Activated T-cell treated with anti-CD3 and anti-CD28 coated beads, Interleukin-2, amount 50 U/mL, for 1 hour (primary cell): ENCODE data around the gene CFAP46.

Experiments used
- DNase-seq: peaks from one replicate; pipeline ENCODE4 v3.0.0-alpha.2; 2020

CFAP46 gene

GRCh38 chr10:132764108-132764507, 178.3 kb downstream of the CFAP46 start:
- no peak for DNase-seq

GRCh38 chr10:132763545-132763944, 178.8 kb downstream of the CFAP46 start:
- DNase-seq = no peak

GRCh38 chr10:132762267-132762666, 180.1 kb downstream of the CFAP46 start:
- DNase-seq = no peak

- no peak for DNase-seq
Measured at GRCh38 chr10:132761395-132762060, 180.8 kb downstream of the CFAP46 start.

GRCh38 chr10:132758865-132759264, 183.5 kb downstream of the CFAP46 start:
- no peak for DNase-seq
